OCI-LY7 (cell line): ENCODE results near the gene KCNQ5. TPM values are rescaled to one million over a fixed set of nuclear protein-coding genes. Genes with fewer than 3 reads are reported as not detected.

Experiments used
- BruUV-seq: library from RNA; stranded (reverse); fragments of 400-500 nt; replicated peaks from 2 replicates; lab custom pipeline; 2021; lab: Mats Ljungman, UMichigan
- CTCF ChIA-PET: fragments of 300-600 bp; sonication (Branson Sonifier 250); formaldehyde crosslinking; loops from one replicate; lab custom pipeline; 2022; ENCODE audit warnings: antibody characterized with exemption; ENCODE audit not compliant: unreplicated experiment; lab: Charles Lee
- POLR2A ChIA-PET: fragments of 300-600 bp; sonication (Branson Sonifier 250); formaldehyde crosslinking; loops from one replicate; lab custom pipeline; 2022; ENCODE audit warnings: antibody characterized with exemption; lab: Charles Lee
- DNase-seq: peaks from one replicate; pipeline ENCODE4 v3.0.0-alpha.2; 2015; ENCODE audit warnings: low spot score
- H2AFZ ChIP-seq: fragments of 200-600 bp; sonication (generic), shearing (Covaris generic); 2 replicates; pipeline ENCODE4 v1.6.1; 2014; ENCODE audit warnings: mild to moderate bottlenecking, antibody characterized with exemption, low read length, moderate library complexity
- H3K27ac ChIP-seq: fragments of 200-600 bp; sonication (generic); 2 replicates; pipeline ENCODE4 v1.5.1; 2014; ENCODE audit warnings: mixed run types, low read depth, mild to moderate bottlenecking, moderate library complexity, low read length, inconsistent platforms; ENCODE audit not compliant: poor library complexity, severe bottlenecking
- H3K36me3 ChIP-seq: fragments of 200-600 bp; sonication (generic); 2 replicates; pipeline ENCODE4 v1.6.1; 2014; ENCODE audit warnings: mild to moderate bottlenecking, antibody characterized with exemption, low read length, moderate library complexity, mixed read lengths; ENCODE audit not compliant: insufficient read depth
- H3K4me1 ChIP-seq: fragments of 200-600 bp; sonication (generic); 2 replicates; pipeline ENCODE4 v1.5.1; 2014; ENCODE audit warnings: mild to moderate bottlenecking, low read length; ENCODE audit not compliant: insufficient read depth, poor library complexity, severe bottlenecking
- H3K4me2 ChIP-seq: fragments of 200-600 bp; sonication (generic); 2 replicates; pipeline ENCODE4 v1.6.1; 2014; ENCODE audit warnings: mild to moderate bottlenecking, low read length
- H3K4me3 ChIP-seq: fragments of 200-600 bp; sonication (generic); 2 replicates; pipeline ENCODE4 v1.5.1; 2014; ENCODE audit warnings: mild to moderate bottlenecking, low read depth, low read length; ENCODE audit not compliant: poor library complexity, severe bottlenecking
- H3K79me2 ChIP-seq: fragments of 200-600 bp; sonication (generic); 2 replicates; pipeline ENCODE4 v1.6.1; 2016; ENCODE audit warnings: low read depth, mild to moderate bottlenecking, low read length, moderate library complexity, mixed read lengths; ENCODE audit not compliant: insufficient read depth
- H3K9me2 ChIP-seq: fragments of 200-600 bp; sonication (generic); 2 replicates; pipeline ENCODE4 v1.6.1; 2016; ENCODE audit warnings: mild to moderate bottlenecking, low read length, mixed read lengths; ENCODE audit not compliant: insufficient read depth
- H3K9me3 ChIP-seq: fragments of 200-600 bp; sonication (generic); 2 replicates; pipeline ENCODE4 v1.6.1; 2014; ENCODE audit warnings: mild to moderate bottlenecking, mixed run types, low read length, mixed read lengths
- H4K20me1 ChIP-seq: fragments of 200-600 bp; sonication (generic); 2 replicates; pipeline ENCODE4 v1.6.1; 2014; ENCODE audit warnings: mild to moderate bottlenecking, antibody characterized with exemption, low read length, moderate library complexity, mixed read lengths; ENCODE audit not compliant: insufficient read depth
- EZH2phosphoT487 ChIP-seq: fragments of 200-600 bp; sonication (generic); IDR thresholded peaks from 2 replicates; pipeline ENCODE4 v1.6.1; 2018; ENCODE audit warnings: low read depth, borderline replicate concordance, mild to moderate bottlenecking, mixed run types, antibody characterized with exemption, low read length, moderate library complexity, mixed read lengths
- intact Hi-C: fragments of 100-400 bp; cut with micrococcal nuclease; formaldehyde crosslinking; loops from one replicate; pipeline ENCODE4 v1.10.0; 2022; ENCODE audit not compliant: unreplicated experiment
- total RNA-seq, 2 experiments: library from RNA; depleted of rRNA in 1 of 2; stranded (reverse); fragments of >200 nt in 1 of 2; shearing (Covaris generic) in 1 of 2; gene quantifications; 2 replicates each; pipeline ENCODE4 v1.2.3, GENCODE V29; 2014 to 2022
- TF ChIP-seq, protein P1 (sequence below): fragments of 200-600 bp; sonication (generic); conservative IDR thresholded peaks from 2 replicates; pipeline ENCODE4 v1.5.1; 2014; ENCODE audit warnings: mild to moderate bottlenecking, antibody characterized with exemption, low read length, moderate library complexity, mixed read lengths

The KCNQ5 gene
- total RNA-seq, 2 experiments from 2014 or later: 26.1 to 29.7 TPM

DNA sequence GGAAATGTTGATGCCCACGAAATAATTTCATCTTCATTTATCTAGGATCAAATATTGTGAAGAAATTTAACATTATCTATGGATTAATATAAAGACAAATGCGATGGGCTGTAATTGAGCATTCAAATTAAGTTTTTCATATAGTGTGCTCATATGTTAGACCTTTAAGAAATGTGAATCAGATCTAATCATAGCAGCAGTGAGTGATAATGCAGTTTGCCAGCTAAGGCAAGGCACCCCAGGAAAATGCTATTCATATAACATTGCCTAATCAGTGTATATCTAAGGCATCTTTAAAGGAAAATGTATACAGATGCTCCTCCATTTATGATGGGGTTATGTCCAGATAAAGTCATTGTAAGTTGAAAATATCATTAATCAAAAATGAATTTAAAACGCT lies 135.2 kb downstream of the KCNQ5 start:
- intact Hi-C loops: no loop called here
- Histone ChIP-seq H3K4me2 (no peak overlapping the region), H3K9me3 (peaks cover 13% of the 10 kb centered on the region; the same call in 1 of the 2 replicates), H3K9me2 (no peaks in the 10 kb centered on the region), H3K4me1 (no peaks in the 10 kb centered on the region), H3K79me2 (peaks cover 42% of the 10 kb centered on the region), H3K27ac (no peak overlapping the region), H4K20me1 (peaks cover 21% of the 10 kb centered on the region), H3K4me3 (no peak overlapping the region), H2AFZ (no peak overlapping the region), H3K36me3 (no peaks in the 10 kb centered on the region)
- POLR2A ChIA-PET: interaction anchor here (1.1 to 2.2 kb wide), 2 partner anchors 12 to 53 kb away, joined by 3 to 7 read pairs; no protein-coding TSS in a partner anchor
- TF ChIP-seq, protein P1, sequence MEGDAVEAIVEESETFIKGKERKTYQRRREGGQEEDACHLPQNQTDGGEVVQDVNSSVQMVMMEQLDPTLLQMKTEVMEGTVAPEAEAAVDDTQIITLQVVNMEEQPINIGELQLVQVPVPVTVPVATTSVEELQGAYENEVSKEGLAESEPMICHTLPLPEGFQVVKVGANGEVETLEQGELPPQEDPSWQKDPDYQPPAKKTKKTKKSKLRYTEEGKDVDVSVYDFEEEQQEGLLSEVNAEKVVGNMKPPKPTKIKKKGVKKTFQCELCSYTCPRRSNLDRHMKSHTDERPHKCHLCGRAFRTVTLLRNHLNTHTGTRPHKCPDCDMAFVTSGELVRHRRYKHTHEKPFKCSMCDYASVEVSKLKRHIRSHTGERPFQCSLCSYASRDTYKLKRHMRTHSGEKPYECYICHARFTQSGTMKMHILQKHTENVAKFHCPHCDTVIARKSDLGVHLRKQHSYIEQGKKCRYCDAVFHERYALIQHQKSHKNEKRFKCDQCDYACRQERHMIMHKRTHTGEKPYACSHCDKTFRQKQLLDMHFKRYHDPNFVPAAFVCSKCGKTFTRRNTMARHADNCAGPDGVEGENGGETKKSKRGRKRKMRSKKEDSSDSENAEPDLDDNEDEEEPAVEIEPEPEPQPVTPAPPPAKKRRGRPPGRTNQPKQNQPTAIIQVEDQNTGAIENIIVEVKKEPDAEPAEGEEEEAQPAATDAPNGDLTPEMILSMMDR: no peak
- no peak for TF ChIP-seq EZH2phosphoT487
- CTCF ChIA-PET: no interaction called here
- BruUV-seq: no TSS peak
- no peak for DNase-seq

DNA sequence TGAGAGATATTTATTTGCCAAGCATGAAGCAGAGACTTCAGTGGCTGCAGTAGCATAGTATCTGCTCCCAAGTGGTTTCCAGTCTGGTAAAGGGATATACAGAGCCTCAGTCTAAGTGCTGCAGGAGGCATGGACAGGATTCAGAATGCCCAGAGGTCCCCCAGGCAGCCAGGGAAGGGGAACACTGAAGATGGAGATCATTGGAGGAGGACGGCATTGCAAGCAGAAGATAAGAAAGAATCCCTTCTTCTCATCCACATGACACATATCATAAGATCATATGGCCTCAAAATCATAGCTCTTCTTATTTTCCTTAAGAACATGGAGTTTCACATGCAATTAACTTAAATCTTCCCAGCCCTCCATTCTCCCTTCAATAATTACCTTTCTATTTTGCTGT lies 136.1 kb downstream of the KCNQ5 start:
- Histone ChIP-seq H3K4me1 (no peaks in the 10 kb centered on the region), H3K4me3 (no peak overlapping the region), H3K9me2 (no peaks in the 10 kb centered on the region), H3K36me3 (no peaks in the 10 kb centered on the region), H3K27ac (no peak overlapping the region), H3K4me2 (no peak overlapping the region), H3K9me3 (peaks cover 13% of the 10 kb centered on the region; the same call in 1 of the 2 replicates), H3K79me2 (peaks cover 38% of the 10 kb centered on the region), H4K20me1 (peaks cover 21% of the 10 kb centered on the region), H2AFZ (no peak overlapping the region)
- ChIA-PET POLR2A (interaction anchor here (1.6 to 2.2 kb wide), 2 partner anchors 10 to 12 kb away, joined by 7 to 9 read pairs; no protein-coding TSS in a partner anchor), CTCF (interaction anchor here (0.6 kb wide), 1 partner anchor 88 kb away, joined by 3 read pairs; no protein-coding TSS in a partner anchor)
- no peak for TF ChIP-seq EZH2phosphoT487
- TF ChIP-seq, protein P1: no peak
- no TSS peak for BruUV-seq
- intact Hi-C loops: no loop called here
- no peak for DNase-seq

DNA sequence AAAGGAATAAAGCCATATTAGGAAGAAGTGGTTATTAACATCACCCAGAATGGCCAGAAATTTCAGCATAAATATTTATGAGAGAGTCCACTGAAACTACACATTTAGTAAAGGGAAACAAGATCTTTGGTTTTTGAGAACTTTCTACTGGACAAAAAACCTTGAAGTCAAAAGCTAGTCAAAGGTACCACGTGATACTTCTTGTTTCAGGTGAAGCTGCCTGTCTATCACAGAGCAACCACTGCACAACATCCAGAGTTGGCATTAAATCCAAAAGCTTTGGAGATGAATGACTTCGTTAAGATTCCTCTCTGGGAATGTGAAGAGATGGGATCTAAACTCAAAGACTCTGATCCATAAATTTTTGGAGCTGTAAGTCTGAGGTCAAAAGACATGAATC lies 137.0 kb downstream of the KCNQ5 start:
- TF ChIP-seq EZH2phosphoT487: no peak
- TF ChIP-seq, protein P1: no peak
- H3K4me1 ChIP-seq: no peaks in the 10 kb centered on the region
- H4K20me1 ChIP-seq: peaks cover 21% of the 10 kb centered on the region
- ChIA-PET CTCF (interaction anchor here (1.0 kb wide), 1 partner anchor 11 kb away, joined by 3 read pairs; no protein-coding TSS in a partner anchor), POLR2A (interaction anchor here (0.5 to 2.6 kb wide), 7 partner anchors 9 to 65 kb away, joined by 3 to 11 read pairs (median 4); no protein-coding TSS in a partner anchor)
- H3K36me3 ChIP-seq: no peaks in the 10 kb centered on the region
- no TSS peak for BruUV-seq
- no peak overlapping the region for H3K27ac ChIP-seq
- no peak overlapping the region for H2AFZ ChIP-seq
- peaks cover 29% of the 10 kb centered on the region for H3K79me2 ChIP-seq
- no peak overlapping the region for H3K4me2 ChIP-seq
- no peak overlapping the region for H3K4me3 ChIP-seq
- no peaks in the 10 kb centered on the region for H3K9me2 ChIP-seq
- no peak for DNase-seq
- intact Hi-C loops: no loop called here
- peaks cover 9% of the 10 kb centered on the region; the same call in 1 of the 2 replicates for H3K9me3 ChIP-seq
